HEK293 (cell line): ENCODE measurements around the gene MCF2L.

Source experiments
- CTCF ChIA-PET: fragments of 350-600 bp; formaldehyde crosslinking; extraction: SDS; loops from one replicate; lab custom pipeline; 2021; ENCODE audit warnings: antibody characterized with exemption; lab: Yijun Ruan, JAX
- POLR2A ChIA-PET: fragments of 300-600 bp; formaldehyde crosslinking; extraction: SDS; loops from one replicate; lab custom pipeline; 2020; ENCODE audit warnings: antibody characterized with exemption, inconsistent platforms; lab: Yijun Ruan, JAX
- H3K27ac ChIP-seq: fragments of 200-500 bp; sonication (Bioruptor generic); 2 replicates; pipeline ENCODE4 v1.5.1; 2014; ENCODE audit warnings: low read depth, low read length, control low read depth, inconsistent platforms; ENCODE audit errors: extremely low read depth
- H3K36me3 ChIP-seq, 2 experiments: fragments of 200-500 bp in 1 of 2; sonication (Bioruptor generic) in 1 of 2; 1 replicate in 1 of 2; 2 replicates in 1 of 2; pipeline ENCODE4 v1.5.1; 2014 to 2017; ENCODE audit warnings: inconsistent platforms in 2 of 2, low read length in 2 of 2; ENCODE audit not compliant: control insufficient read depth in 2 of 2, insufficient read depth in 1 of 2
- H3K4me1 ChIP-seq: fragments of 200-500 bp; sonication (Bioruptor generic); 2 replicates; pipeline ENCODE4 v1.5.1; 2014; ENCODE audit warnings: mild to moderate bottlenecking, low read length, inconsistent platforms; ENCODE audit not compliant: control insufficient read depth, insufficient read depth
- H3K4me3 ChIP-seq: 2 replicates; pipeline ENCODE4 v1.5.1; 2011; ENCODE audit warnings: low read depth, mild to moderate bottlenecking, control low read depth, low read length, moderate library complexity
- H3K9me3 ChIP-seq: fragments of 200-500 bp; sonication (Bioruptor generic); 2 replicates; pipeline ENCODE4 v1.5.1; 2014; ENCODE audit warnings: low read depth, low read length, inconsistent platforms; ENCODE audit not compliant: control insufficient read depth, insufficient read depth
- EGR2 ChIP-seq: fragments of 450-650 bp; formaldehyde crosslinking; IDR thresholded peaks from 2 replicates; pipeline ENCODE4 v1.5.1; 2016; ENCODE audit warnings: low read depth, missing biosample characterization, missing genetic modification characterization
- KLF1 ChIP-seq: fragments of 450-650 bp; formaldehyde crosslinking; IDR thresholded peaks from 2 replicates; pipeline ENCODE4 v1.5.1; 2016; ENCODE audit warnings: missing biosample characterization, missing genetic modification characterization
- KLF10 ChIP-seq: fragments of 450-650 bp; IDR thresholded peaks from 2 replicates; pipeline ENCODE4 v1.5.1; 2018; ENCODE audit warnings: missing biosample characterization, mild to moderate bottlenecking, missing genetic modification characterization
- KLF7 ChIP-seq: fragments of 450-650 bp; formaldehyde crosslinking; IDR thresholded peaks from 2 replicates; pipeline ENCODE4 v1.5.1; 2016; ENCODE audit warnings: missing biosample characterization, missing genetic modification characterization, borderline replicate concordance
- PRDM6 ChIP-seq: fragments of 450-650 bp; formaldehyde crosslinking; IDR thresholded peaks from 2 replicates; pipeline ENCODE4 v1.5.1; 2017; ENCODE audit warnings: missing biosample characterization, missing genetic modification characterization
- ZBTB49 ChIP-seq: fragments of 450-650 bp; formaldehyde crosslinking; IDR thresholded peaks from 2 replicates; pipeline ENCODE4 v1.5.1; 2016; ENCODE audit warnings: missing biosample characterization, missing genetic modification characterization, low read depth
- ZBTB8A ChIP-seq: fragments of 450-650 bp; formaldehyde crosslinking; IDR thresholded peaks from 2 replicates; pipeline ENCODE4 v1.5.1; 2016; ENCODE audit warnings: missing biosample characterization, missing genetic modification characterization
- ZEB2 ChIP-seq: fragments of 450-650 bp; formaldehyde crosslinking; IDR thresholded peaks from 2 replicates; pipeline ENCODE4 v1.5.1; 2016; ENCODE audit warnings: missing biosample characterization, missing genetic modification characterization
- ZFHX2 ChIP-seq: fragments of 450-650 bp; formaldehyde crosslinking; conservative IDR thresholded peaks from 2 replicates; pipeline ENCODE4 v1.5.1; 2016; ENCODE audit warnings: missing biosample characterization, missing genetic modification characterization
- ZNF157 ChIP-seq: fragments of 450-650 bp; formaldehyde crosslinking; IDR thresholded peaks from 2 replicates; pipeline ENCODE4 v1.5.1; 2016; ENCODE audit warnings: missing biosample characterization, missing genetic modification characterization
- ZNF302 ChIP-seq: fragments of 450-650 bp; formaldehyde crosslinking; IDR thresholded peaks from 2 replicates; pipeline ENCODE4 v1.5.1; 2016; ENCODE audit warnings: missing biosample characterization, missing genetic modification characterization, low read depth
- ZNF423 ChIP-seq: fragments of 450-650 bp; formaldehyde crosslinking; IDR thresholded peaks from 2 replicates; pipeline ENCODE4 v1.5.1; 2016; ENCODE audit warnings: missing biosample characterization, missing genetic modification characterization
- ZNF792 ChIP-seq: fragments of 450-650 bp; formaldehyde crosslinking; IDR thresholded peaks from 2 replicates; pipeline ENCODE4 v1.5.1; 2016; ENCODE audit warnings: missing biosample characterization, missing genetic modification characterization
- ZSCAN16 ChIP-seq: fragments of 450-650 bp; formaldehyde crosslinking; IDR thresholded peaks from 2 replicates; pipeline ENCODE4 v1.5.1; 2016; ENCODE audit warnings: missing biosample characterization, missing genetic modification characterization
- TF ChIP-seq, protein P1 (sequence below): fragments of 450-650 bp; formaldehyde crosslinking; IDR thresholded peaks from 2 replicates; pipeline ENCODE4 v1.5.1; 2016; ENCODE audit warnings: missing biosample characterization, missing genetic modification characterization
- TF ChIP-seq, protein P2 (sequence below): fragments of 450-650 bp; formaldehyde crosslinking; IDR thresholded peaks from 2 replicates; pipeline ENCODE4 v1.5.1; 2016; ENCODE audit warnings: missing biosample characterization, missing genetic modification characterization
- TF ChIP-seq, protein P3 (sequence below): fragments of 450-650 bp; formaldehyde crosslinking; IDR thresholded peaks from 2 replicates; pipeline ENCODE4 v1.5.1; 2016; ENCODE audit warnings: missing biosample characterization, missing genetic modification characterization

The MCF2L gene

DNA sequence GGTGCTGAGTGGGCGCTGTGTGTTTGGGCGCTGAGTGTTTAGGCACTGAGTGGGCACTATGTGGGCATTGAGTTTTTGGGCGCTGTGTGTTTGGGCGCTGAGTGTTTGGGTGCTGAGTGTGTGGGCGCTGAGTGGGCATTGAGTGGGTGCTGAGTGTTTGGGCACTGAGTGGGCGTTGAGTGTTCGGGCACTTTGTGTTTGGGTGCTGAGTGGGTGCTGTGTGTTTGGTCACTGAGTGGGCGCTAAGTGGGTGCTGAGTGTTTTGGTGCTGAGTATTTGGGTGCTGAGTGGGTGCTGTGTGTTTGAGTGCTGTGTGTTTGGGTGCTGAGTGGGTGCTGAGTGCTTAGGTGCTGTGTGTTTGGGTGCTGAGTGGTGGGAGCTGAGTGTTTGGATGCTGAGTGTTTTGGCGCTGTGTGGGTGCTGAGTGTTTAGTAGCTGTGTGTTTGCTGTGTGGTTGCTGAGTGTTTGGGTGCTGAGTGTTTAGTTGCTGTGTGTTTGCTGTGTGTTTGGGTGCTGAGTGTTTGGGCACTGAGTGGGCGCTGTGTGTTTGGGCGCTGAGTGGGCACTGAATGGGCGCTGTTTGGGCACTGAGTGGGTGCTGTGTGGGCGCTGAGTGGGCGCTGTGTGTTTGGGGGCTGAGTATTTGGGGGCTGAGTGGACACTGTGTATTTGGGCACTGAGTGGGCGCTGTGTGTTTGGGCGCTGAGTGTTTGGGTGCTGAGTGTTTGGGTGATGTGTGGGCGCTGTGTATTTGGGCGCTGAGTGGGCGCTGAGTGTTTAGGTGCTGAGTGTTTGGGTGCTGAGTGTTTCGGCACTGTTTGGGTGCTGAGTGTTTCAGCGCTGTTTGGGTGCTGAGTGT, 89.3 kb downstream of the MCF2L start:
- Histone ChIP-seq H3K4me1 (0 out of 2 replicates have a peak, but pooled peaks cover 5% of the 10 kb centered on the region), H3K36me3 (no peaks in the 10 kb centered on the region), H3K27ac (no peak overlapping the region), H3K9me3 (no peaks in the 10 kb centered on the region), H3K4me3 (no peak overlapping the region)
- CTCF ChIA-PET: no interaction called here
- POLR2A ChIA-PET: no interaction called here
- TF ChIP-seq PRDM6 (no peak), ZSCAN16 (tag by site-specific recombination) (peak; percentile 90), KLF10 (no peak), EGR2 (tag by site-specific recombination) (peak; percentile 95), ZNF423 (tag by site-specific recombination) (peak; percentile 86; the same call in 1 of the 2 replicates), KLF7 (tag by site-specific recombination) (no peak), ZFHX2 (tag by site-specific recombination) (peak; percentile 86), ZBTB8A (0 out of 2 replicates have a peak, but pooled peaks have one; percentile 22), ZNF302 (no peak)
- TF ChIP-seq, protein P1, sequence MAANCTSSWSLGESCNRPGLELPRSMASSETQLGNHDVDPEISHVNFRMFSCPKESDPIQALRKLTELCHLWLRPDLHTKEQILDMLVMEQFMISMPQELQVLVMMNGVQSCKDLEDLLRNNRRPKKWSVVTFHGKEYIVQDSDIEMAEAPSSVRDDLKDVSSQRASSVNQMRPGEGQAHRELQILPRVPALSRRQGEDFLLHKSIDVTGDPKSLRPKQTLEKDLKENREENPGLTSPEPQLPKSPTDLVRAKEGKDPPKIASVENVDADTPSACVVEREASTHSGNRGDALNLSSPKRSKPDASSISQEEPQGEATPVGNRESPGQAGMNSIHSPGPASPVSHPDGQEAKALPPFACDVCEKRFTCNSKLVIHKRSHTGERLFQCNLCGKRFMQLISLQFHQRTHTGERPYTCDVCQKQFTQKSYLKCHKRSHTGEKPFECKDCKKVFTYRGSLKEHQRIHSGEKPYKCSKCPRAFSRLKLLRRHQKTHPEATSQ (tag by site-specific recombination): 0 out of 2 replicates have a peak, but pooled peaks have one; percentile 40
- TF ChIP-seq, protein P2, sequence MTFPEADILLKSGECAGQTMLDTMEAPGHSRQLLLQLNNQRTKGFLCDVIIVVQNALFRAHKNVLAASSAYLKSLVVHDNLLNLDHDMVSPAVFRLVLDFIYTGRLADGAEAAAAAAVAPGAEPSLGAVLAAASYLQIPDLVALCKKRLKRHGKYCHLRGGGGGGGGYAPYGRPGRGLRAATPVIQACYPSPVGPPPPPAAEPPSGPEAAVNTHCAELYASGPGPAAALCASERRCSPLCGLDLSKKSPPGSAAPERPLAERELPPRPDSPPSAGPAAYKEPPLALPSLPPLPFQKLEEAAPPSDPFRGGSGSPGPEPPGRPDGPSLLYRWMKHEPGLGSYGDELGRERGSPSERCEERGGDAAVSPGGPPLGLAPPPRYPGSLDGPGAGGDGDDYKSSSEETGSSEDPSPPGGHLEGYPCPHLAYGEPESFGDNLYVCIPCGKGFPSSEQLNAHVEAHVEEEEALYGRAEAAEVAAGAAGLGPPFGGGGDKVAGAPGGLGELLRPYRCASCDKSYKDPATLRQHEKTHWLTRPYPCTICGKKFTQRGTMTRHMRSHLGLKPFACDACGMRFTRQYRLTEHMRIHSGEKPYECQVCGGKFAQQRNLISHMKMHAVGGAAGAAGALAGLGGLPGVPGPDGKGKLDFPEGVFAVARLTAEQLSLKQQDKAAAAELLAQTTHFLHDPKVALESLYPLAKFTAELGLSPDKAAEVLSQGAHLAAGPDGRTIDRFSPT: peak; percentile 74; the same call in 1 of the 2 replicates

- CTCF ChIA-PET: no interaction called here
- no peaks in the 10 kb centered on the region for H3K9me3 ChIP-seq
- POLR2A ChIA-PET: no interaction called here
- H3K4me1 ChIP-seq: 0 out of 2 replicates have a peak, but pooled peaks cover 5% of the 10 kb centered on the region
- H3K4me3 ChIP-seq: no peak overlapping the region
- H3K36me3 ChIP-seq: no peaks in the 10 kb centered on the region
- H3K27ac ChIP-seq: no peak overlapping the region
- TF ChIP-seq ZNF157 (tag by site-specific recombination) (no peak), ZEB2 (tag by site-specific recombination) (no peak), ZBTB49 (tag by site-specific recombination) (no peak), KLF1 (tag by site-specific recombination) (no peak), ZNF792 (tag by site-specific recombination) (no peak)
- TF ChIP-seq, protein P3, sequence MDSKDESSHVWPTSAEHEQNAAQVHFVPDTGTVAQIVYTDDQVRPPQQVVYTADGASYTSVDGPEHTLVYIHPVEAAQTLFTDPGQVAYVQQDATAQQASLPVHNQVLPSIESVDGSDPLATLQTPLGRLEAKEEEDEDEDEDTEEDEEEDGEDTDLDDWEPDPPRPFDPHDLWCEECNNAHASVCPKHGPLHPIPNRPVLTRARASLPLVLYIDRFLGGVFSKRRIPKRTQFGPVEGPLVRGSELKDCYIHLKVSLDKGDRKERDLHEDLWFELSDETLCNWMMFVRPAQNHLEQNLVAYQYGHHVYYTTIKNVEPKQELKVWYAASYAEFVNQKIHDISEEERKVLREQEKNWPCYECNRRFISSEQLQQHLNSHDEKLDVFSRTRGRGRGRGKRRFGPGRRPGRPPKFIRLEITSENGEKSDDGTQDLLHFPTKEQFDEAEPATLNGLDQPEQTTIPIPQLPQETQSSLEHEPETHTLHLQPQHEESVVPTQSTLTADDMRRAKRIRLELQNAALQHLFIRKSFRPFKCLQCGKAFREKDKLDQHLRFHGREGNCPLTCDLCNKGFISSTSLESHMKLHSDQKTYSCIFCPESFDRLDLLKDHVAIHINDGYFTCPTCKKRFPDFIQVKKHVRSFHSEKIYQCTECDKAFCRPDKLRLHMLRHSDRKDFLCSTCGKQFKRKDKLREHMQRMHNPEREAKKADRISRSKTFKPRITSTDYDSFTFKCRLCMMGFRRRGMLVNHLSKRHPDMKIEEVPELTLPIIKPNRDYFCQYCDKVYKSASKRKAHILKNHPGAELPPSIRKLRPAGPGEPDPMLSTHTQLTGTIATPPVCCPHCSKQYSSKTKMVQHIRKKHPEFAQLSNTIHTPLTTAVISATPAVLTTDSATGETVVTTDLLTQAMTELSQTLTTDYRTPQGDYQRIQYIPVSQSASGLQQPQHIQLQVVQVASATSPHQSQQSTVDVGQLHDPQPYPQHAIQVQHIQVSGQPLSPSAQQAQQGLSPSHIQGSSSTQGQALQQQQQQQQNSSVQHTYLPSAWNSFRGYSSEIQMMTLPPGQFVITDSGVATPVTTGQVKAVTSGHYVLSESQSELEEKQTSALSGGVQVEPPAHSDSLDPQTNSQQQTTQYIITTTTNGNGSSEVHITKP (tag by site-specific recombination): no peak
Observed at GRCh38 chr13:113058988-113059850, 90.2 kb downstream of the MCF2L start.
